ENCODE measurements around the gene P2RY12. TPM values are rescaled to one million over a fixed set of nuclear protein-coding genes. Genes with fewer than 3 reads are reported as not detected.

P2RY12 gene
- total RNA-seq, 4 donors from 2014 or later: 0.52 to 1.1 (median 0.56) TPM; not detected in 1

GRCh38 chr3:151327571-151328198 is 56.9 kb downstream of the P2RY12 start:
- peak in 3 of 5 experiments; percentile 18 to 61 (median 42) for TF ChIP-seq CTCF (IDR thresholded peaks at IDR 0.05 in 4 of 5, conservative IDR thresholded peaks at IDR 0.05 in 1 of 5)
- TF ChIP-seq POLR2A (IDR thresholded peaks at IDR 0.05): no peak
- ATAC-seq (no peak), DNase-seq (no peak)
- H3K36me3 ChIP-seq: no peaks in the 10 kb centered on the region
- no peaks in the 10 kb centered on the region for H3K9me3 ChIP-seq
- H3K4me3 ChIP-seq: peak overlapping the region in 1 of 4 donors; percentile 11
- H3K27me3 ChIP-seq: no peaks in the 10 kb centered on the region
- in situ Hi-C loops (cut with MboI; ENCODE audit: low sequenced_read_pairs in 4 of 4) (no loop called here), intact Hi-C loops (cut with DNase I; ENCODE audit: low total_unique reads) (loop anchor here (2.0 to 5.0 kb wide), 2 partner anchors 101 to 160 kb away; no protein-coding TSS in a partner anchor)
- H3K4me1 ChIP-seq: no peaks in the 10 kb centered on the region
- no peak overlapping the region for H3K27ac ChIP-seq

DNA sequence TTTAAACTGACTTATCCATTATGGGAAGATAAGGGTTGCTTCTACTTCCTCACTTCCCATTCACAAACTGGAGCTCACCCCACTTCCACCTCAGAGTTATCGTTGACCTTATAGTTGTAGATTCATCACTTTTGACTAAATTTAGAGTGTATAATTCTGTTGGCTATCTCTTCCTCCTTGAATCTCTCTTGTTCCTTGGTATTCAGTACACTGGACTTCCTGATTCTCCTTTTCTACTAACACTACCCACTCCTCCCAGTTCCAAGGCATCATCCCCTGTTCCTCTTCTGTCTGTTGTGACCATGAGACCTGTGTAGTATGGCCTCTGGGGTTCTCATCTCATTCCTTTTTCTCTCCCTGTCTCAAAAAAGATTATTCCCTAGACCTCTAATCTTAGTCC is 62.0 kb downstream of the P2RY12 start:
- no peaks in the 10 kb centered on the region for H3K36me3 ChIP-seq
- H3K27ac ChIP-seq: no peak overlapping the region
- in situ Hi-C loops (cut with MboI; ENCODE audit: low sequenced_read_pairs in 4 of 4) (no loop called here), intact Hi-C loops (cut with DNase I; ENCODE audit: low total_unique reads) (no loop called here)
- TF ChIP-seq POLR2A (IDR thresholded peaks at IDR 0.05) (no peak), CTCF (IDR thresholded peaks at IDR 0.05 in 4 of 5, conservative IDR thresholded peaks at IDR 0.05 in 1 of 5) (no peak)
- H3K4me1 ChIP-seq: no peaks in the 10 kb centered on the region
- H3K4me3 ChIP-seq: no peak overlapping the region
- no peak for ATAC-seq
- H3K27me3 ChIP-seq: no peaks in the 10 kb centered on the region
- DNase-seq: no peak
- H3K9me3 ChIP-seq: no peaks in the 10 kb centered on the region

GRCh38 chr3:151321526-151321925 is 63.0 kb downstream of the P2RY12 start:
- Histone ChIP-seq H3K4me3 (no peak overlapping the region), H3K36me3 (no peaks in the 10 kb centered on the region), H3K27ac (no peak overlapping the region), H3K9me3 (no peaks in the 10 kb centered on the region), H3K4me1 (no peaks in the 10 kb centered on the region), H3K27me3 (no peaks in the 10 kb centered on the region)
- ATAC-seq: no peak
- in situ Hi-C loops (cut with MboI; ENCODE audit: low sequenced_read_pairs in 4 of 4): no loop called here
- intact Hi-C loops (cut with DNase I; ENCODE audit: low total_unique reads): no loop called here
- no peak for TF ChIP-seq CTCF (IDR thresholded peaks at IDR 0.05 in 4 of 5, conservative IDR thresholded peaks at IDR 0.05 in 1 of 5)
- no peak for TF ChIP-seq POLR2A (IDR thresholded peaks at IDR 0.05)
- DNase-seq: no peak

- no peaks in the 10 kb centered on the region for H3K27me3 ChIP-seq
- TF ChIP-seq POLR2A (IDR thresholded peaks at IDR 0.05) (no peak), CTCF (IDR thresholded peaks at IDR 0.05 in 4 of 5, conservative IDR thresholded peaks at IDR 0.05 in 1 of 5) (no peak)
- ATAC-seq (no peak), DNase-seq (no peak)
- intact Hi-C loops (cut with DNase I; ENCODE audit: low total_unique reads) (no loop called here), in situ Hi-C loops (cut with MboI; ENCODE audit: low sequenced_read_pairs in 4 of 4) (no loop called here)
- no peaks in the 10 kb centered on the region for H3K4me1 ChIP-seq
- no peaks in the 10 kb centered on the region for H3K9me3 ChIP-seq
- H3K27ac ChIP-seq: no peak overlapping the region
- H3K4me3 ChIP-seq: no peak overlapping the region
- no peaks in the 10 kb centered on the region for H3K36me3 ChIP-seq
Measured at GRCh38 chr3:151320131-151320530, 64.4 kb downstream of the P2RY12 start.

- TF ChIP-seq CTCF (IDR thresholded peaks at IDR 0.05 in 4 of 5, conservative IDR thresholded peaks at IDR 0.05 in 1 of 5) (no peak), POLR2A (IDR thresholded peaks at IDR 0.05) (no peak)
- H3K4me3 ChIP-seq: no peak overlapping the region
- H3K27me3 ChIP-seq: no peaks in the 10 kb centered on the region
- ATAC-seq (no peak), DNase-seq (no peak)
- H3K4me1 ChIP-seq: no peaks in the 10 kb centered on the region
- no peaks in the 10 kb centered on the region for H3K9me3 ChIP-seq
- intact Hi-C loops (cut with DNase I; ENCODE audit: low total_unique reads) (no loop called here), in situ Hi-C loops (cut with MboI; ENCODE audit: low sequenced_read_pairs in 4 of 4) (no loop called here)
- no peak overlapping the region for H3K27ac ChIP-seq
- no peaks in the 10 kb centered on the region for H3K36me3 ChIP-seq
Measured at GRCh38 chr3:151319628-151320027, 64.9 kb downstream of the P2RY12 start.
